M059J (cell line): ENCODE results near the gene ZBTB7C. TPM values are rescaled to one million over a fixed set of nuclear protein-coding genes. Genes with fewer than 3 reads are reported as not detected.

Experiments used
- DNase-seq: peaks from one replicate; pipeline ENCODE4 v3.0.0-alpha.2; 2012; ENCODE audit warnings: low read depth
- total RNA-seq: library from RNA; depleted of rRNA; stranded (reverse); fragments of >200 nt; shearing (Covaris generic); gene quantifications from 2 replicates; pipeline ENCODE4 v1.2.3, GENCODE V29; 2014

ZBTB7C gene
- total RNA-seq, 1 experiment from 2014 or later: not detected

DNA sequence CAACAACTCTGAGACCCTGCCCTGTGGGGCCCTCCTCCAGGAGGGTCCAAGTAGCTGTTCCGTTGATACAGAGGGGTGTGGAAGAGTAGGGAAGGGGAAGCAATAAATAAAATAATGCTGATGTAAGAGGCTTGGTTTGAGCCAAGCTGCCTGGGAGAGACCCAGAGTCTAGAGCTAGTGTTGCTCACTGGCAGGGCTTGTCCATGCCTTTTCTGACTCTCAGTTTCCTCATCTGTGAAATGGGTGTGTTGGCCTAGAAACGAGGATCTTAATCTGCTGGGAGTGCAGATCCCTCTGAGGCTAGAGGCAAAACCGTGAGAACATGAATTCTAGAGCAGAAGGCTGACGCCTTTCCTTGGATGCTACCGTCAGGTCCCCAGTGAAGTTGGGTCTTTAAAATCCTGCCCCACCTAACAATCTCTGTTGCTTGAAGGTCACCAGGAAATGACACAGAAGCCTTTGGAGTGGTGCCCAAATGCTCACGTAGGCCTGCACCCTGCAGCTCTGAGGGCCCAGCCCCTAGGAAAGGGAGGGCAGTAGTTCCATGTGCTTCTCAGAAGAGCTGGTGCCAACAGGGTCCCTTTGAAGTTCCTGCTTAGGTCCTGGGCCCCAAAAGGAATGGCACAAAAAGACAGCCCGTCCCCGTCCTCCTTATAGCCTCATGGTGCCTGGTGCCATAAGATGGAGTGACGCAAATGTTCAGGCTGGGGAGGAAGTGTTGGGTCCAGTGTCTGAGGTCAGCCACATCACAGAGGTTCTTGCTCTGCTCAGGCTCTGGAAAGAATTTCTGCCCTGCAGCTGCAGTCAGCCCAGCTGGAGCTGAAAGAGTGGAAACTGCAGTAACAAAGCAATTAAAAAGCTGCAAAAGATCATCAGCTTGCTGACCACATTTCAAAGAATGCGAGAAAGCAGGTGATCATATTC lies 405.5 kb downstream of the ZBTB7C start:
- DNase-seq: peak; percentile 97

DNA sequence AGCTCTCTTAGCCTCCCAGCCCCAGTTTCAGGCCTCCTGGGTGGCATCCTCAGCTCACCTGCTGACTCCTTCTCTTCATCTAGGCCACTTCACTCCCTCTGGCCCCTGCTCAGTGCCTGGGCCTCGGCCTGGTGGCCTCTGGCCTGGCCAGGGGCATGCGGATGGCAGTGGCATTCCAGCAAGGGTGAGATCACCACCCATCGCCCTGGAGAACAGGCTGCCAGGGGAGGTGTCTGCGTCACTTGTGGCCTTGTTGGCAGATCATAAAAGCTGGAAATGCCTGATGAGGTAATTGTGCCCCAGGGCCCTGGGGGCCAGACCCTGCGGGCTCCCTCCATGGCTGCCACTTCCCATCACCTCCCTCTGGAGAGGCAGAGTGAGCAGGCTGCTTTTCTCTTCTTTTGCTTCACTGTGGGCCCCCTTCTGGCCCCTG lies 406.2 kb downstream of the ZBTB7C start:
- peak; percentile 99 for DNase-seq

DNA sequence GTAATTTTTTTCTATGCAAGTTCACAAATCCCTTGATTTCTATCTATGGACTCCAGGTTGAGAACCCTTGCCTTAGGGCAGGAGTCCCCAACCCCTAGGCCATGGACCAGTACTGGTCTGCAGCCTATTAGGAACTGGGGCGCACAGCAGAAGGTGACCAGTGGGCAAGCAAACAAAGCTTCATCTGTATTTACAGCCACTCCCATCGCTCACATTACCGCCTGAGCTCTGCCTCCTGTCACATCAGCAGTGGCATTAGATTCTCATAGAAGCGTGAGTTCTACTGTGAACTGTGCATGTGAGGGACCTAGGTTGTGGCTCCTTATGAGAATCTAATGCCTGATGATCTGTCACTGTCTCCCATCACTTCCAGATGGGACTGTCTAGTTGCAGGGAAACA lies 408.5 kb downstream of the ZBTB7C start:
- no peak for DNase-seq

DNA sequence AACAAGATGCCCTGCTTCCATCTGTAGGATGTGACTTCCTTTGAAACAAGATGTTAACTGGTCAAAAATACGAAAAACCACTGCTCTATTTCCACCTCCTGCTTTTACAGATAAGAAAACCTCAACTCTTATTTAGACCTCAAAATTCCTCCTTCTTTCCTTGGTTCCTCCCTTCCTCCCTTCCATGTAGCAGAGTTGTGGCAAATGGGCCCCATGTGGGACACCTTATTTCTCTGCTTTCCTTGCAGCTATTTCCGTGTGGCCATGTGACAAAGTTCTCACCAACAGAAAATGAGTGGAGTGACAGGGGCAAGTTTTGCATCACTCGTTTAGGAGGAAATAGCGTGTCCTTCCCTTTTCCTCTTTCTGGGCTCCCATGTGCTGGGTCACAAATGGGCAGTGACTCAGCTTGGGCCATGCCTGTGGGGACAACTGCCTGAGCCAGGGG lies 409.4 kb downstream of the ZBTB7C start:
- no peak for DNase-seq

DNA sequence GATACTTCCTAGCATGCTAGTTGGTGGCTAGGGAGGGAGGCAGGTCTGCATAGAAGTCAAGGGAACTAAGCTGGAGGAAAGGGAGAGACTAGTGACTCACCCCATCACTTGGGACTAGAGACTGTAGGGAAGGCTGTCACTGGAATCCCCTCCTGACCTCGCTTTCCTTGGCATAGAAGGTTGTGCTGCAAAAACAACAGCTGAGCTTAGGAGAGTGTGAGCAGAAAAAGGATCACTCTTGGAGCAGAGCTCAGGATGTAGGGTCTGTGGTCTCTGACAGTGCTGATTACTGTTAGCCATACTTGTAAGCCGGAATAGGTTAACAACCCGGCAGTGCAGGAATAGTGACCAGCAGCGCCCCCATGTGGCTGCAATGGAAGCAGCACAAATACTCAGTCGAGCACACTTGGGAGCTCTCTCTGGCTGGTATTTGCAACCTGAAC lies 411.8 kb downstream of the ZBTB7C start:
- DNase-seq: peak; percentile 58

DNA sequence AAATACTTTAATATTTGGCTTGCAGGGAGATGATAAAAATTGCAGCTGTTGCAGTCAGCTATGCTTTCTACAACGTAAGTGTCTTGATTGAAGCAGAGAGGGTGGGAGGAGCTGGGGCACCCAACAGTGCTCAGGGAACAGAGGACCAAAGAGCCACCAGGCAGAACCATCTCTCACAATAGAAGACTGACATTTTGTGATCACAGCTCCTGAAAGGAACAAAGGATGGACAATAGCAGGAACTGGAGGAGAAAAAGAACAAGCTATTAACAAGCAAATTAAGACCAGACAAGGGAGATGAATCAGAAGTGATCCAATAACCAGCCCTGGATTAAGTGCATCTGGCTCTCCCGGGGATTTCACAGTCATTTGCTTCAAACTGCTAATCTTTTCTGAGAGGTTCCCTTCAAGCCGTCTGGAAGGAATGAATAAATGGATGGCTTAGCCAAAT lies 413.1 kb downstream of the ZBTB7C start:
- DNase-seq: peak; percentile 13

DNA sequence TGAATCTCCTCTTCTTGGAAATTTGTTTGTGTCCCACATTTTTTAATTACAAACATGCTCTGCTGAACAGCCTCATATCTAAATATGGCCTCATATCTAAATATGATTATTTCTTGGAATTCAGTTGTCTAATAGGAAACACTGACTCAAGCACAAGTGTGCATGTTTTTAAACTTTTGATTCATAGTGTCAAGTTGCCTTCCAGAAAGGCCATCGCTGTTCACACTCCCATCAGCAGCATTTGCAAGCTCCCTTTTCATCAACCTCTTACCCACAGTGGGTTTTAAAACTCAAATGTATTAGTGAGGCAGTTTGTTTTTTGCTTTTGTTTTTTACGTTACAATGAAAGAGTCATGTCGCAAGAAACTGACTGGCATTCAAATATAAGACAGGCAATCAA lies 413.5 kb downstream of the ZBTB7C start:
- DNase-seq: no peak

DNA sequence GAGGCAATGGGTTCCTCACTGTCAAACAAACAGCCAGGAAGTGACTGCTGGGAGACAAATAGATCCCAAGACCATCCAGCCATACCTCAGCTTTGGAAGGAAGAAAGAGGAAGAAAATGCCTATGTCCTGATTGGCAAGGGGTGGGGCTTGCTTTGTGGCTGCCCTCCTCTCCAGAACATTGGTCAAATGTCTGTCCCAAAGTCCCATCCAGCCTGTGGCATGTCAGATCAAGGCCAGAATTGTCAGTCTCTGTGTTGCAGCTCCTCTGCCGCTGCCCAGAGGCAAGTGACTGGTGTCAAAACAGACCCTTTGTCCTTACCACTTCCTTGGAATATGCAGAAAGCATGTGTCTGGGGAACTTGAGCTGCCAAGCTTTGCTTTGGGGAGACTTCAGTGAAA lies 415.8 kb downstream of the ZBTB7C start:
- DNase-seq: no peak

DNA sequence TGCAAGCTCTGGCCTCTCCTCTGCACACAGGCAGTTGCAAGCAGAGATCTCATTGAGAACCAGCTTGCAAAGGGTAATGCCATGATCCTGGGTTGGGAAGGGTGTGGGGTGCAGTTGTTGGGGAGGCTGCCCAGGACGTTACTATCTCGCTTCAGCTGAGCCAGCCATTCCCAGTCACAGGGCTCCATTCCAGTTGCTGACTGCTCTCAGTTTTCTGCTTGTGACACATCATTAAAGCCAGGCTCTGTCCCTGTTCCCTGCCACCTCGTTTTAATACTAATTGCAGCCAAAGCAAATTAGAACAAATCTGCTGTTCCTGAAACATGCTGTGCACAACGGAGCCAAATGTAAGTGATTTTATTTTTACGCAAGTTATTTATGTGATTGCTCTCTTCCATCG lies 416.2 kb downstream of the ZBTB7C start:
- DNase-seq: no peak

DNA sequence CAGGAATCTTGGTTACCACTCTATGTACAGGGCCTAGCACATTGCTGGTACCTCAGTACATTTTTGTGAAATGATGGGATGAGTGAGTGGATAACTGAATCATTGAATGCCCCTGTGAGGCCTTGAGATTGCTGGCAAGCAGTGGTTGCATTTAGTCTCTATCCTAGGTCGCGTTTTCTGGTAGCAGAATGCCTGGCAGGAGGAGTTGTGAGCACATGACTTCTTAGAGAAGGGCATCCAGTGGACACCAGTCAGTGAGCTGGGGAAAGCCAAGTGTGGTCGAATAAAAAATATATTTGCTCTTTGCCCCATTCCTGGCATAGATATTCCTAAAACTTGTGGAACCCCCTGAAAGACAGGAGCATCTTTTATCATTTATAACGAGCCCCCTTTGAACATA lies 416.9 kb downstream of the ZBTB7C start:
- no peak for DNase-seq

DNA sequence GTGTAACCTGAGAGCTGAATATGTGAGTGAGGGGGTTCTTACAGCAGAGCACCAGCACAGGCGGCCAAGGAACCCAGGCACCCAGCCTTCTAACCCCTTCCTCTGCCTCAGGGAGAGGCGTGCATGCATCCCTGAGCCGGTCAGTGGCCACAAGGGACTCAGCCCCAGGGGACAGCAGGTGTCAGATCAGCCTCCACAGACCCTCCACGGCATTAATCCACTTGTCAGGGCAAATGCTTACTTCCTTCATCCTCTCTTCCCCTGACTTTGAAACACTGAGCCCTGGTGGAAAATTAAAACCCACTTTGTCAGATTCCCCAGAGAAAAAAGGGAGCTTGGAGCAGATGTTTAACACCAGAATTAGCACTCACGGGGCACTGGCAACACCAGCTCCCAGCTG lies 418.2 kb downstream of the ZBTB7C start:
- no peak for DNase-seq

DNA sequence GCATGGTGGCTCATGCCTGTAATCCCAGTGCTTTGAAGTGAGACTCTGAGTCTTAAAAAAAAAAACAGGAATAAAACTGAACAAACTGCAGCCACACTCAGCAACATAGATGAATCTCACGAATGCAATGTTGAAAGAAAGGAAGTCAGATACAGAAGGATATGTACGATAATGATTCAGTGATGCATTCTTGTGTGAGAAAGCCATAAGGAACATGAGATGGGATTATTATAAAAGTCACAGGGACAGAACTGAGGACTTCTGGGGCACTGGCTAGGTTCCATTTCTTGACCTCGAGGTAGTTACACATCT lies 421.8 kb downstream of the ZBTB7C start:
- no peak for DNase-seq

DNA sequence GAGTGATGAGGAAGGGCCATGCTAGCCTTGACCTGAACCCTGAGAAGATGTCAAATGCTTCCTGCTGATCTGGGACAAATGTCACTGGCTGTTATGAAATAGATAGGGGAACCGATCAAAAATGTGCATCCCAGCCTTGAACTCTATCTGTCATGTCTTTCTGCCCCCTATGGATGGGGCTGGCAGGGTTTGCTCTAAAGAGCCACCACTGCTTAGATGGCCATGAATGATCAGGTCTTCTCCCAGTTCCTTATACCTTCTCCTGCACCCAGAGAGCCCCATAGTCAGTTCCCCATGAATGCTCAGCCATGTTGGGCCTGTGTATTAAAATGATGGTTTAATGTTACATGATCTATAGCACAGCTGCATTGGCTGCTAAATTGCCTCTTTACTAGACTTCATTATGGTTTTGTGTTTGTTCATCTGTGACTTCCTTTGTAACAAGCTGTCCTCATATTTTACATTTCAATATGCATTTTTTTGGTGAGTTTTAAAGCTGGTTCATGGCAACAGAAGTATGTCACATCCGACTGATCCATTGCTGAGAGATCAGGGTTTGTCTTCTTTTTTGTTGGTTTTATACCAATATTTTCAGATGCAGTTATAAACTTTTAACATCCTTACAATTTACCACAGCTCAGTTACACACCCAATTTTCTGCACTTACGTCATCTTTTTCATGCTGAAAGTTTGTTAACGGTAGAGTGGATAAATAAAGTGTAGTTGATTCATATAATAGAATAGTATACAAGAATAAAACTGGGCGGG lies 422.4 kb downstream of the ZBTB7C start:
- DNase-seq: peak; percentile 34

DNA sequence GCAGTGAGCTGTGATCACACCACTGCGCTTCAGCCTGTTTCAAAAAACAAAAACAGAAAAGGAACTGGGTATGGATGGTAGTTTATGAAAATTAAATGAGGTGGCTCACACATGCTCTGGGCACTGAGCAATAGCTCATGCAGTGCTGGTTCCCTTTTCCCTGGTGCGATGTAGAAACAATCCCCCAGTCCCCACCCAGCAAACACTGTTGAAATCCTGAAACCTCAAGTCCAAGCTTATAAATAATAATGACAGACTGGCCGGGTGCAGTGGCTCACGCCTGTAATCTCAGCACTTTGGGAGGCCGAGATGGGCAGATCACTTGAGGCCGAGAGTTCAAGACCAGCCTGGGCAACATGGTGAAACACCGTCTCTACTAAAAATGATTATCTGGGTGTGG lies 423.3 kb downstream of the ZBTB7C start:
- DNase-seq: no peak

DNA sequence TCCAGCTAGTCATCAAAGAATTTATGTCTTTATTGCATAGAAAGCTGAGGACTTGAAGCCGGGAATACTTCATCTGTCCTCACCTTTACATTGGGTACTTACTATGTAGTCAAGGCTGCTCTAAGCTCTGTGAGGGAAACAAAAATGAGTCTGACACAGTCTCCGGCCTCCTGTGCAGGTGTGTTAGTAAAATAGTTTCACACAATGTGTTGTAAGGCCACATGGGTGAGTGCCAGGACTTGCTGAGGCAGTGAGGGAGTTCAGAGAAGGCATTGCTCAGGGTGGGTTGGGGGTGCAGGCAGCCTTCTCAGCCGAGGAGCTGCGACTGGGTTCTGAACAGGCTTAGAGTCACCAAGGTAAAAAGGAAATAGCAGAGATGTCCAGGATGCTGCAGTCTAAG lies 424.2 kb downstream of the ZBTB7C start:
- no peak for DNase-seq

DNA sequence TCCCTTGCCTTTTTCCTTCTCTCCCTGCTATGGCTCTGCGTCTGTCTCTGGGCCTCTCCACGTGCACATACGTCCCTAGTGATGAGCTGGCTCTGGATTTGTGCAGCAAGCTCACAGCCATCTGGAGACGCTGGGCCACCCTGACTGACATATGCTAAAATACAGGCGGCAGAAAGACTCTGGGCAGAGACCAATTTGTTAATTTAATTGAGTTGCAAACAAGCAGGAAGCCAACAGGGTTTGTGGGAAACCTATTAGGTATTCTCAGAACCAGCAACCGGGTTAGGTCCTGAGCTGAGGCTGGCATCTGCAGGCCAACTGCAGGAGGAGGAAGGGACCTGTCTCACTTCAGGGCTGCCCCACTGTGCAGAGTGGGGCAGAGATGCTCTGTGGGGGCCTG lies 425.2 kb downstream of the ZBTB7C start:
- DNase-seq: no peak

DNA sequence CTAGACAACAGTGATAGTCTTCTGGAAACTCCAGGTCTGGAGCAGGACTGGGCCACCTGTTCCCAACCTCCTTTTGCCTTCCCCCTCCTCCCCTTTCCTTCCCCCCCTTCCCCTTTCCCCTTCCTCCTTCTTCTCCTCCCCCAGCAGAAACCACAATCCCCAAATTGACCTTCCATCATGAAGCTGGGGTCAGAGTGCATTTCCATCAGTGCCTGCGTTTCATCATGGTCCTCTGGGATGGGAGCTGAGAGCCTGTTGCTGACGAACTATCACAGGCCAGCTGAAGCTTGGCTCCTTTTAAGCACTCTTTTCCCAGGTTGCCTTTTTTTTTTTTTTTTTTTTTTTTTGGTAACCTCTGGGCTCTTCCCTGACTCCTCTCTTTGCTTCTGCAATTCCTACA lies 426.1 kb downstream of the ZBTB7C start:
- DNase-seq: no peak

DNA sequence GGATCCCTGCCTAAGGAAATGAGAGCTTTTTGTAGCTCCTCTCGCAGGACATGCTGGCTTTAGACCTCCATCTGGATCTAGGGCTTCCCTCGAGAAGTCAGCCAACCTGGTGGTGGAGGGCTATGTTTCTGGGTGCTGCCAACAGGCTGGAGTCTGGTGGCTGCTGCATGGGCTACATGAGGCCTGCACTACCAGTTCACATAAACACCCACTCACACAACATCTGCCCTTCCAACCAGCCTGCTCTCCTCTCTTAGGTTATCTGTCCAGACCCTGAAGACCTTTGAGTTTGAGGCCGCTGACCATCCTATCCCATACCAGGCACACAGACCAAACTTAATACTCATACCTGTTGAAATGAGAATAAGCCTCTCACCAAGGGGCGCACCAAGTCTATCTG lies 427.4 kb downstream of the ZBTB7C start:
- DNase-seq: no peak

DNA sequence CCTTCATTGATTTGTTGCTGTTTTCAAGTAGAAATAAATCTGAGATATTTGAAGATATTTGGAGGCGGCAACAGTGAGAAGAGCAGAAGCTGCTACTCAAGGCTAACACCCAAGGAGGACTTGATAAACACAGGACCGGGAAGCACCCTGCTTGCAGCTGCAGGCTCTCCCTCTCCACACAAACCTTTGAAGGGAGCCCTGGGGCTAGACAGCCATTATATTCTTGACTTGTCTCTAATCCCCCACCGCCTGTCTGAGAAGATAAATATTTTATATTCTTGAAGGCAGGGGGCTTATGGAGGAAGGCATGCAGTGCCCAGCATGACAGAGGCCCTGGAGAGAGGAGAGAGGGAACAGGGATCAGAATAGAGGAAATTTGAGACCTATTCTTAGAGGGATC lies 427.9 kb downstream of the ZBTB7C start:
- no peak for DNase-seq

DNA sequence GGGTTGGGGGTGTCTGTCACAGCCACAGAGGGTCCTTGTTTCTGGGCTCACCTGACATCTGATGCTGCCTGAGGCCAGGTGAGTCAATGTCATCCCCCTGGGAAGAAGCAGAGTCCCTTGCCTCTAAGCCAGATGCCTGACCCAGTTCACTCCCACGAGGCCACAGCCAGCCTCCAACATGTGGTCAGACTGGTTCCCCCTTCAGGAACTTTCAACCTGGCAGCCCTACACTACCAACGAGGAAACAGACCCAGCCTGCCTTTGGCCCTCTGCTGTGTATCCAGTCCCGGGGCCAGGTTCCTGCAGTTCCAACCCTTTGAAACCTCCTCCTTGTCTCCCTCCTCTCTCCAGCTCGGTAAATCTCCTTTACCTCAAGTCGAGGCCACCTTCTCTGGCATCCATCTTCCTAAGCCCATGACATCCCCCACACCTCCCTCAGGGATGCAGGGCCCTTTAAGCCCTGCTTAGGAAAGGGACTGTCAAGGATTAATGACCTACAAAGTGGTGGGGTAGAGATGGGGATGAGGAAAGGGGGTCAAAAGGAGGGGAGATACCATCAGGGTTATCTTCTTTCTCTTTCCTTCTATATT lies 429.5 kb downstream of the ZBTB7C start:
- no peak for DNase-seq

DNA sequence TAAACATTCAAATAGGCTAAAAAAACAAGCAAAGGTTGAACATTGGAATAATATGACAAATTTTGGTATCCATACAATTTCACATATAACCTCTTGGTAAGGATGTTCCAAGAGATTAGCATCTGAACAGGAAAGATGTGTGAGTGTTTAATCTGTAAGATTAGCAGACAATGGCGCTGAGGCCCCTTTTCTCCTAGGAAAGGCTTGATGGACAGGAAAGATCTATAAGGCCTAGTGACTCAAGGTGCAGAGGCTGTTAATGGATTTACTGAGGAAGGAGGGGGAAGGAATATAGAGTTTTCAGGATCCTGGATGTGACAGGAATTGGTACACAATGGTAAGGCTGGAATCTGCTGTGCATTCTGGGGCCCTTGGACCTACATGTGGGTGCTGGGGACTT lies 430.6 kb downstream of the ZBTB7C start:
- no peak for DNase-seq

DNA sequence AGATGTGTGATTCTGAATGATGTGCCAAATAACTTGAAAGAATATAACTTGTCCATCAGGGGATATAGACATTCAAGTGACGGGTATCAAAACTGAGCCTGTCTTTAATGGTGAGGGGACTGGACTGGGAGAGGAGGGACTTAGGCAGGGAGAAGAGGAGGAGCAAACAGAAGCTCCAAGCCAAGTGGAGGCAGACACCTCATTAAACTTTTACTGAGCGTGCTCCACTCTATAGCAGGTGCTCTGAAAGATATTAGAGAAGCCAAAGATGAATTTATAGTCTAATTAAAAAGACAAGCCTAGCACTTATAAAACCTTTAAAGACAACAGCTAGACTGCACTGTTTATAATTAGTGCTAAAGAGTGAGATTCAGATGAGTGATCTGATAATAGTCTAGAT lies 431.0 kb downstream of the ZBTB7C start:
- no peak for DNase-seq
